ENCODE data around the gene POPDC2. TPM values are rescaled to one million over a fixed set of nuclear protein-coding genes. Genes with fewer than 3 reads are reported as not detected.
A peak's percentile ranks its signal among the peaks of the same experiment; 100 is the strongest.

Gene POPDC2
- total and polyA plus RNA-seq, 2 donors (not counting 1 experiment from before 2014, with no cell fraction given) = 8.0 to 9.5 TPM

DNA sequence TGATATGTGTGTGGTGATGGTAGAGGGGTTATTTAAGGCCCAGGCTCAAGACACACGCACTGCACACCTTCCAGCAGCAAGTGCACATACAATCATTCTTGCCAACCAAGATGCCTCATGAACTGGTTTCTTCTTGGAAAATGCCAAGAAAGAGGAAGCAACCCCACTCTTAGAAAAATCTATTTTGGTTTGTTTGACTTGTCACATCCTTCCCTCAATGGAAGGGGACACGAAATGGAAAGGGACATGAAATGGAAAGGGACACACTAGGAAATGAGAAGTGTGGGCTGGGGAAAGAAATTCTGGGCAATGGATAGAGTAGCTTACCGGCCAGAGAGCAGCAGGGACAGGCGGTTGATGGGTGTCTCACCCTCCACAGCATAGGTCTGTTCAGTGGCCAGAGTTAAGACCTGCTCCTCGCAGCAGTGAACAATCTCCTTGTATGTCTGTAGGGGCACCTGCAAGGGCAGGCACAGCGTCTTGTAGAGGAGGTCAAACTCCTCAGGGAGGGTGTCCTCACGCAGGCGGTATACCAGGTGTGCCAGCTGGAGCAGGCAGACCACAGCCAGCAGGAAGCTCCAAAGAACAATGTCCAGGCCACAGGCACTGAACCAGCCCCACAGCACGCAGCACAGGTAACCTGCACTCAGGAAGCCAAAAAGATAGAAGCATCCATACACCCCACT lies 640 bp downstream of the POPDC2 start:
- 67% methylated on average over 8 of the region's 9 CpGs for WGBS (ENCODE audit: insufficient coverage)

DNA sequence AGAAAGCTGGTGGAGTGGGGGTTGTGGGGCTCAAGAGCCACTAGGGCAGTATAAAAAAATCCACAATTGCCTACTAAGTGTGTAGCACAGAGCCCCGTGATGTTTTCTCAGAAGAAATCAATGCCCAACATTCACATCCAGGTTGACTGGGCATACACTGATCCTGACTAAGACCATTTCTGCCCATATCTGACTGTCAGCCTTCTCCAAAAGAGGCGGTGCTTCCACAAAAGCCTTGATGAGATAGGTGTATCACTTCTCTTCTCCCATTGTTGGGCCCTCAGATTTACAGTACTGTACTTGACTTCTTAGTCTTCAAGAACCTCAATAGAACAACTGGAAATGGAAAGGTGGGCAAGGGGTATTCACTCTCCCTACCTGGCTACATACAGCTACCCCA lies 1.4 kb downstream of the POPDC2 start:
- no peak overlapping the region for H3K4me3 Mint-ChIP-seq
- Histone ChIP-seq H4K20me1 (ENCODE audit: control insufficient read depth, insufficient read depth, low read length, poor library complexity, severe bottlenecking) (no peaks in the 10 kb centered on the region), H3K4me1 (ENCODE audit: control insufficient read depth in 2 of 2, insufficient read depth in 2 of 2, low read length in 2 of 2) (peaks cover 0 to 3% of the 10 kb centered on the region in 2 donors), H3K9me3 (ENCODE audit: control extremely low read depth in 1 of 3, control insufficient read depth in 2 of 3, insufficient read depth in 1 of 3, low read length in 2 of 3) (no peaks in the 10 kb centered on the region), H3K4me2 (replicated peaks; ENCODE audit: low read depth, low read length, poor library complexity, severe bottlenecking) (no peak overlapping the region), H3K36me3 (replicated peaks in 1 of 2; ENCODE audit: control extremely low read depth in 1 of 2, control insufficient read depth in 1 of 2, extremely low read depth in 1 of 2, insufficient read depth in 2 of 2, low read length in 1 of 2) (no peaks in the 10 kb centered on the region), H2AFZ (ENCODE audit: insufficient read depth, low read depth, low read length, poor library complexity, severe bottlenecking) (no peak overlapping the region), H3K79me2 (ENCODE audit: control insufficient read depth, insufficient read depth, low read length) (no peaks in the 10 kb centered on the region), H3K27ac (ENCODE audit: low read length in 2 of 2) (no peak overlapping the region), H3K27me3 (replicated peaks in 1 of 4; ENCODE audit: control extremely low read depth in 1 of 4, control insufficient read depth in 3 of 4, insufficient read depth in 4 of 4, low read length in 3 of 4) (no peaks in the 10 kb centered on the region), H3K9ac (ENCODE audit: low read length) (no peak overlapping the region), H3K4me3 (ENCODE audit: control extremely low read depth in 1 of 5, extremely low read depth in 1 of 5, insufficient read depth in 1 of 5, low read depth in 2 of 5, low read length in 4 of 5) (no peak overlapping the region)
- no peak overlapping the region for H3K27ac Mint-ChIP-seq
- ATAC-seq (ENCODE audit: low read depth) (no peak), DNase-seq (no peak)
- CTCF ChIA-PET = interaction anchor here (1.7 kb wide), 1 partner anchor 22 kb away, joined by 6 read pairs; no protein-coding TSS in a partner anchor
- H3K27me3 Mint-ChIP-seq = no peaks in the 10 kb centered on the region
- H3K4me1 Mint-ChIP-seq = peaks cover 29% of the 10 kb centered on the region
- TF ChIP-seq EZH2 (IDR thresholded peaks at IDR 0.05; ENCODE audit: borderline replicate concordance, insufficient read depth, low read depth, low read length, poor library complexity, severe bottlenecking) = no peak
- TF ChIP-seq, protein P1, sequence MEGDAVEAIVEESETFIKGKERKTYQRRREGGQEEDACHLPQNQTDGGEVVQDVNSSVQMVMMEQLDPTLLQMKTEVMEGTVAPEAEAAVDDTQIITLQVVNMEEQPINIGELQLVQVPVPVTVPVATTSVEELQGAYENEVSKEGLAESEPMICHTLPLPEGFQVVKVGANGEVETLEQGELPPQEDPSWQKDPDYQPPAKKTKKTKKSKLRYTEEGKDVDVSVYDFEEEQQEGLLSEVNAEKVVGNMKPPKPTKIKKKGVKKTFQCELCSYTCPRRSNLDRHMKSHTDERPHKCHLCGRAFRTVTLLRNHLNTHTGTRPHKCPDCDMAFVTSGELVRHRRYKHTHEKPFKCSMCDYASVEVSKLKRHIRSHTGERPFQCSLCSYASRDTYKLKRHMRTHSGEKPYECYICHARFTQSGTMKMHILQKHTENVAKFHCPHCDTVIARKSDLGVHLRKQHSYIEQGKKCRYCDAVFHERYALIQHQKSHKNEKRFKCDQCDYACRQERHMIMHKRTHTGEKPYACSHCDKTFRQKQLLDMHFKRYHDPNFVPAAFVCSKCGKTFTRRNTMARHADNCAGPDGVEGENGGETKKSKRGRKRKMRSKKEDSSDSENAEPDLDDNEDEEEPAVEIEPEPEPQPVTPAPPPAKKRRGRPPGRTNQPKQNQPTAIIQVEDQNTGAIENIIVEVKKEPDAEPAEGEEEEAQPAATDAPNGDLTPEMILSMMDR (IDR thresholded peaks at IDR 0.05) = no peak
- no CpG with 5 or more reads among the region's 2 CpGs for WGBS (ENCODE audit: insufficient coverage)
- intact Hi-C loops (cut with micrococcal nuclease) = no loop called here
- POLR2A ChIA-PET = no interaction called here
- H3K9me3 Mint-ChIP-seq (ENCODE audit: insufficient read depth) = no peaks in the 10 kb centered on the region

More for the DNA sequence above, 640 bp downstream of the POPDC2 start:
- Histone ChIP-seq H3K27ac (ENCODE audit: low read length in 2 of 2) (no peak overlapping the region), H3K4me1 (ENCODE audit: control insufficient read depth in 2 of 2, insufficient read depth in 2 of 2, low read length in 2 of 2) (peaks cover 6 to 8% of the 10 kb centered on the region in 2 donors), H4K20me1 (ENCODE audit: control insufficient read depth, insufficient read depth, low read length, poor library complexity, severe bottlenecking) (no peaks in the 10 kb centered on the region), H3K36me3 (replicated peaks in 1 of 2; ENCODE audit: control extremely low read depth in 1 of 2, control insufficient read depth in 1 of 2, extremely low read depth in 1 of 2, insufficient read depth in 2 of 2, low read length in 1 of 2) (no peaks in the 10 kb centered on the region), H3K9me3 (ENCODE audit: control extremely low read depth in 1 of 3, control insufficient read depth in 2 of 3, insufficient read depth in 1 of 3, low read length in 2 of 3) (no peaks in the 10 kb centered on the region), H3K27me3 (replicated peaks in 1 of 4; ENCODE audit: control extremely low read depth in 1 of 4, control insufficient read depth in 3 of 4, insufficient read depth in 4 of 4, low read length in 3 of 4) (no peaks in the 10 kb centered on the region), H3K4me3 (ENCODE audit: control extremely low read depth in 1 of 5, extremely low read depth in 1 of 5, insufficient read depth in 1 of 5, low read depth in 2 of 5, low read length in 4 of 5) (no peak overlapping the region), H3K79me2 (ENCODE audit: control insufficient read depth, insufficient read depth, low read length) (no peaks in the 10 kb centered on the region), H3K9ac (ENCODE audit: low read length) (no peak overlapping the region), H2AFZ (ENCODE audit: insufficient read depth, low read depth, low read length, poor library complexity, severe bottlenecking) (no peak overlapping the region), H3K4me2 (replicated peaks; ENCODE audit: low read depth, low read length, poor library complexity, severe bottlenecking) (no peak overlapping the region)
- CTCF ChIA-PET = no interaction called here
- Mint-ChIP-seq H3K27me3 (no peaks in the 10 kb centered on the region), H3K4me3 (no peak overlapping the region), H3K4me1 (peaks cover 36% of the 10 kb centered on the region), H3K9me3 (ENCODE audit: insufficient read depth) (no peaks in the 10 kb centered on the region), H3K27ac (peak overlapping the region; percentile 12)
- ATAC-seq (ENCODE audit: low read depth) (no peak), DNase-seq (no peak)
- POLR2A ChIA-PET = interaction anchor here (0.5 kb wide), 1 partner anchor 22 kb away, joined by 7 read pairs; no protein-coding TSS in a partner anchor
- no peak for TF ChIP-seq EZH2 (IDR thresholded peaks at IDR 0.05; ENCODE audit: borderline replicate concordance, insufficient read depth, low read depth, low read length, poor library complexity, severe bottlenecking)
- intact Hi-C loops (cut with micrococcal nuclease) = no loop called here
